HG02678 (cell line): Measurements from ENCODE around the gene RANGRF.

ENCODE experiments used
- ATAC-seq: cut with Tn5 transposase; IDR thresholded peaks from one replicate; pipeline ENCODE4 v1.9.1; 2021; ENCODE audit warnings: mild to moderate bottlenecking, moderate library complexity; ENCODE audit not compliant: unreplicated experiment

RANGRF gene

DNA sequence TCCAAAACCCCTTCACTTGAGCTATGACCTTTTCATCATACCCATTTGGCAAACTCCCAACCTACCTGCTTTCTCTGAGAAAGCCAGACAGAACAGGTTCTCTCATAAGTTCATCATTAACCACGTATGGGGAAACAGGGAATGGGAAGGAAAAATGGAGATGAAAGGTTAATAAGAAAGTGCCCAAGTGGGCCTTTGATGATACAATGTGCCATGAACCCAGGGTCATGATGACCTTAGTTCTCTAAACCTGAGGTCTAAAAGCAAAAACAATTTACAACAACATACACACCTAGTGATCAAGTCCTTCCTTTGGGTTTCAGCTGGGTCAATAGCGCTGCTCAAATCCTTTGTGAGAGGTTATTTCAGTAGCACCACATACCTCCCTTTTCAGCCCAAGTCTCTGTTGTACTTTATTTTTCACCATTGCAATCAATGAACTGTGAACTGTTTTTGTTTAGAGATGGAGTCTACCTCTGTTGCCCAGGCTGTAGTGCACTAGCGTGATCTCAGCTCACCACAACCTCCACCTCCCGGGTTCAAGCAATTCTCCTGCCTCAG is 14.5 kb upstream of the RANGRF start:
- ATAC-seq = no peak

GRCh38 chr17:8274816-8275215 is 13.7 kb upstream of the RANGRF start:
- ATAC-seq = no peak

- ATAC-seq = no peak
Observed at GRCh38 chr17:8275421-8276290, 12.8 kb upstream of the RANGRF start.

DNA sequence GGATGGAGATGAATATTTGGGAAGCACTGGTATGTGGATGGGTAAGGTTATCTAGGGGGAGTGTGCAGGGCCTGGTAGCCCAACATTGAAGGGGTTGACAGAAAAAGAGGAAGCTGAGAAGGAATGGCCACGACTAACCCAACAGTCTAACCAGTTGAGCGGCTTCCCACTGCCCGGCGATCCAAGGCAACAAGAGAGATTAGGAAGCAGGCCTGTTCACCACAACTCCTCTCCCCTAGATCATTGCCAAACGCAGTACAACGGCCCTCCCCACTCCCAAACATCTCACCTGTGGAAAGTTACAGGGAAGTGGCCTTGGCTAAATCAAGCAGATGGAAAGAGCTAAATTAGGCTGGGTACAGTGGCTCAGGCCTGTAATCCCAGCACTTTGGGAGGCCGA is 11.2 kb upstream of the RANGRF start:
- ATAC-seq = no peak

DNA sequence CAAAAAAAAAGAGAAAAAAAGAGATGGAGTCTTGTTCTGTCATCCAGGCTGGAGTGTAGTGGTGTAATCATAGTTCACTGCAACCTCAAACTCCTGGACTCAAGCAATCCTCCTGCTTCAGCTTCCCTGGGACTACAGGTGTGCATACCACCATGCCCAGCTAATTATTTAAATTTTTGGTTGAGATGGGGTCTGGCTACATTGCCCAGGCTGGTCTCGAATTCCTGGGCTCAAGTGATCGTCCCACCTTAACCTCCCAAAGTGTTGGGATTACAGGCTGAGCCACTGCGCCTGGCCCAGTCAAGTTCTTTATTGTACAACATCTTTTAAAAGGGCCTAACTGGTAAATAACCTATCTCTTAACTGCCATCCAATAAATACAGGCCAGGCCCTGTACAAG is 6.1 kb upstream of the RANGRF start:
- ATAC-seq = no peak

DNA sequence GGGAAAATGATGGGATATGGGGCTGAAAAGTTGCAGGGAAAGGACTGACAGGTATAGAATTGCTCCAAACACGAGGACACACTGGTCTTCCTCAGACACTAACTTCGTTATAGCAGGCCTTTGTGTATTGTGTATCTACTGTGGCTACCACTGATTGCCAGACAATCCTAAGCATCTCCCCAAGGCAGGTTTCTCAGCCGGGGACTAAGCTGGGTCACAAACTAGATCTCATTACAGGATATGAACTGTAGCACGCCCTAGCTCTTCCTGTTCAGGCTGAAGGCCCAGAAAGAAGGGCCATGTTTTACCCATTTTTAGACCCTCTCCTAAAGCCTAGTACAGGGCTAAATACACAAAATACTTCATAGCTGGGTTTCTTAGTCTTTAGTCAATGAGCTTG is 5.1 kb upstream of the RANGRF start:
- ATAC-seq = no peak

- no peak for ATAC-seq
Observed at GRCh38 chr17:8284126-8284525, 4.3 kb upstream of the RANGRF start.

DNA sequence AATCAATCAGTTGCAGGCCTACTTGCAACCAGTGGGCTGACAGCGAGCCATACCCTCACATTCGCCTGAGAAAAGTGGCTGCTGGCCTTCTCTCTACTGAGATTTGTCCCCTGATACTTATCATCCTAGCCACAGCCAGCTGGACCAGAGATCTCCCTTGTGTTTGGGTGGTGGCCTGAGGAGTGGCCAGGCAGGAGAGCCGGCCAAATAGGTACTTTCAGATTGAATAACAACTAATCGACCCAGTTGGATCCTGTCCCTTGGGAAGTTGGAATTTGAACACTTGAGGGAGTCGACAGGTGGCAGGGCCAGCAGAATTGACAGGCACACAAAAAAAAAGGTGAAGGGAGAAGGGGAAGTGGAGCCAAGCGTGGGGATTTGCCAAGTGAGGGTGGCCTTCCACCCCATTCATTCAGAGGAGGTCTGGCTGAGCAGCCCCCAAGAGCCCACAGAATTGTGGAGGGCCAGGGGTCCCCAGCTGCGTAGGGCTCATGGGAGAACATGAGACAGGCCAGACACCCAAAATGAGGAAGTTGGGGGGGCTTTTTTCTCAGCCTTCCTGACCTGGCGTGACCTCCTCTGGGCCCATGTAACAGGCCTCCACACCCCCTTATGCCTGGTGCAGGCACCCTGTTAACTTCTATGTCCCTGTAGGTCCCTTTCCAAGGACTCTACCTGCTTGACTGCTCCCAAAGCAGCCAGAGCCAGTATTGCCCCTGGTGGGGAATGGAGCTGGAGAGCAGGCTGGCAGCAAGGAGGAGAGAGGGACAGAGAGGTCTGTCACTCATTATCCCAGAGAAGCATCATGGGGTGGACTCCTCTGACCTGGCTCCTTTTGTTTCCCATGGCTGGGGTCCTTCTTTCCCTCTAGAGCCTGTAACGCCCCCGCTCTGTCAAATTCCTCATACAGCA is 2.9 kb upstream of the RANGRF start:
- ATAC-seq = no peak

GRCh38 chr17:8287651-8288335 is 677 bp upstream of the RANGRF start:
- ATAC-seq = no peak

DNA sequence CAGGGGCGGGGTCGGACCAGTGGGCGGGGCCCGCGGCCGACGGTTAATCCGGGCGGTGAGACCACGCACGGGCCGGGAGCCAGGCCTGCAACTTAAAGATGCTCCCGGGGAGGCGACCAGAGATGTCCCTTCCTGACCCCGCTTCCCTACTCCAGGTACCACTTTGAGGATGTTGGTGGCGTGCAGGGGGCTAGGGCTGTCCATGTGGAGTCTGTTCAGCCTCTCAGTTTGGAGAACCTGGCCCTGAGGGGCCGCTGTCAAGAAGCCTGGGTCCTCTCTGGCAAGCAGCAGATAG is 580 bp downstream of the RANGRF start:
- ATAC-seq = no peak

DNA sequence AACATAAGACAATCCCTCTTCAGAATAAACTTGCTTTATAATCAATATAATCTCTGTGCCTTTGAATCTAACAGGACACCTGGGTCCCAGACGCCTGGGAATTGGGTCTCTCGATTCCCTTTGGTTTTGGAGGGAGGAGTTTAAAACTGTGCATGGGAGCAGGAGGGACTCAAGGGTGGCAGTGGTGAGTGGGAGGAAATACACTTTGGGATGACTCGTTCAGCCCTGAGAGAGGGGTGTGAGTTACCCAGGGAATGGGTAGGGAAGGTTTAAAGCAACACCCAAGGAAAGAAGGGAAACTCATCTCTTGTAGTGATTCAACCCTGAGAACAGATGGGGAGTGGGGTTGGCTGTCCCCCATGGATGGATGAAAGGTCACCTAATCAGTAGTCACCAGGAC is 1.6 kb downstream of the RANGRF start:
- ATAC-seq = no peak

DNA sequence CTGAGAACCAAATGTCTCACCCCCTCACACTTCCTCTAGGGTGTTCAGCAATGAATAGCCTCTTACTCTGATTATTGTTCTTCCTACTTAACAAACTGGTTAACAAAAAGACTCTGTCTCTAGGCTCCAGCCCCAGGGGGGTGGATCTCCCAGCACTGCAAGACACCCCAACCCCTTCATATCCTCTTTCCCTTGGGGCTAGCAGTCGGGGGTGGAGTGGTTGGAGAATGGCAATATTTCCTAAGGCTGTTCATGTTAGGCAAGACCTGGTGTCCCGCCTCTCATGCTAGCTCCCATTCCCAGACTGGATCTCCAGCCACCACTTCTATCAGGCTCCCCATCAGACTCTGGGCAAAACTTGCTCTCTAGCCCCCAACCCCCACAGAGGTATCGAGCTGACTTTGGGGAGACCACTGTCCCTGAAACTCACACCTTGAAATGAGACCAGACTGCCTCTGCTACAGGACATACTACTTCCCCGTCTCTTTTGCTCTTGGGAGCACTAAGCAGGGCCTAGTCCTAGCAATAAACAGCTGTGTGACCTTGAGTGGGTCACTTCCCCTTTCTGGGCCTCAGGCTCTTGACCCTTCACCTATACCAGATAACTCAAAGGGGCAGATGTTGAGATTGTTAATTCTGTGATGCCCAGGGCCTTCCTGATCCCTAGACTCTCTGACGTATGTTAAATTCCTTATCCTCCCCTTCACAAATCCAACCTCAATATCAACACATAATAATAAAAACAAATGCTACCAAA is 4.3 kb downstream of the RANGRF start:
- no peak for ATAC-seq

GRCh38 chr17:8294361-8294760 is 5.9 kb downstream of the RANGRF start:
- ATAC-seq = no peak

DNA sequence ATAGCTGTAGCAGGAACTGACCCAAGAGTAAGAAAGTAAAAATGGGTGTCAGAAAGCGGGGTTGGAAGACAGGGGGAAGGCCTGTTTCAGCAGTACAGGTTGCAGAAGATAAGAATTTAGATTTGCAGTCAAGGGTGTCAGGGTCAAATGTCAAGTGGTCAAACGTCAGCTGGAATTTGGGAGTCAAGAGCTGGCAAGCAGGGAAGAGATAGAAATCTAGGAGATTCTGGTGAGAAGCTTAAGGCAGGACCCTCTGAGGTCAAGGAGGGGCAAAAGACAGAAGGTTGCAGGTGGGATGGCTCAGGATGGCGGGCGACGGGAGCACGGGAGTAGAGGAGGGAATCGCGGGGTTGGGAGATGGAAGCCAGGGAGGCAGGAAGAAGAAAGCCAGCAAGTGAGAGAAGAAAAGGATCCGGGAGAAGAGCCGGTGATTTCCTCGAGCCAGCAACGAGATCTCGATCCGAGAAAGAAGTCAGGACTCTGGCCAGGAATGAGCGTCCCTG is 6.4 kb downstream of the RANGRF start:
- no peak for ATAC-seq

GRCh38 chr17:8300226-8300625 is 11.8 kb downstream of the RANGRF start:
- ATAC-seq = no peak

GRCh38 chr17:8300627-8301242 is 12.3 kb downstream of the RANGRF start:
- ATAC-seq = no peak

DNA sequence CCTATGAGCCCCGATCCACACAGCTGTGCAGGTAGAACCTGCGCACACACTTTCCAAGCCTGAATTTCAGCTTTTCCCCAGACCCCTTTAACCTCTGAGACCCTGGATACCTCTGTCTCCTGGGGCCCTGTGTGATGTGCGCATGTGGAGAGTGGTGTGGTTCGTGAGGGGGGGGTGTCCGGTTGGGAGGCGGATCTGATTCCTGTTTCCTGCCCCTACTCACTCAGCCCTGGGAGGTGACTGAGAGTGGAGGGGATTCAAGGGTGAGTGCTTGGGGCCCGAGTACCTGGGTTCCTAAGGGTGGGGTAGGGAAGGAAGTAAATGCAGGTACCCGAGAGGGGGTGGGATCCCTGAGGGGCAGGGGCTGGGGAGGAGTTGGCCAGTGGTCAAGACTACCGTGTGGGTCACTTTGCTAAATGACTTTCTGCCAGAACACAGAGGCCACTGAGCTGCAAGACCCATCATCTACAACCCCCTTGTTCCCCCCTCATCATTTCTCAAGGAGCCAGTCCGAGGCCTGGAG is 22.2 kb downstream of the RANGRF start:
- no peak for ATAC-seq

GRCh38 chr17:8311131-8311790 is 22.8 kb downstream of the RANGRF start:
- no peak for ATAC-seq

- no peak for ATAC-seq
Observed at GRCh38 chr17:8312251-8312650, 23.8 kb downstream of the RANGRF start.
